Stimulated activated naive CD8-positive, alpha-beta T cell treated with anti-CD3 and anti-CD28 coated beads, Interleukin-15, amount 100 ng/mL, for 72 hours (primary cell): ENCODE results near the gene DECR2.
"Not testable (repeated sequence)": the region's sequence is repeated elsewhere in the genome, so short reads cannot be mapped to it uniquely, and the experiment has no call there.

Source experiments
- ATAC-seq: fragments of 150-1000 bp; cut with Tn5 transposase; 2 replicates; pipeline ENCODE4 v1.10.0; 2021; ENCODE audit warnings: mild to moderate bottlenecking, moderate library complexity
- DNase-seq, 2 donors: peaks; one replicate each; pipeline ENCODE4 v3.0.0; 2021 to 2022
- H3K27ac Mint-ChIP-seq, 2 donors: one replicate each; pipeline ENCODE4 v1.8.0; 2022; ENCODE audit warnings: mild to moderate bottlenecking in 2 of 2, mixed read lengths in 2 of 2, moderate library complexity in 2 of 2
- H3K27me3 Mint-ChIP-seq: one replicate; pipeline ENCODE4 v1.8.0; 2022; ENCODE audit warnings: mixed read lengths
- H3K4me1 Mint-ChIP-seq: one replicate; pipeline ENCODE4 v1.8.0; 2022; ENCODE audit warnings: mild to moderate bottlenecking, mixed read lengths
- H3K4me3 Mint-ChIP-seq, 2 donors: one replicate each; pipeline ENCODE4 v1.8.0; 2022; ENCODE audit warnings: mild to moderate bottlenecking in 2 of 2, mixed read lengths in 2 of 2, moderate library complexity in 1 of 2
- H3K9me3 Mint-ChIP-seq, 2 donors: one replicate each; pipeline ENCODE4 v1.8.0; 2022; ENCODE audit warnings: mixed read lengths in 2 of 2

The DECR2 gene

GRCh38 chr16:404971-405486, 3.3 kb downstream of the DECR2 start:
- H3K9me3 Mint-ChIP-seq, result no peaks in the 10 kb centered on the region
- H3K4me1 Mint-ChIP-seq, result peaks cover 8% of the 10 kb centered on the region
- no peaks in the 10 kb centered on the region for H3K27me3 Mint-ChIP-seq
- no peak overlapping the region for H3K27ac Mint-ChIP-seq
- ATAC-seq (no peak), DNase-seq (no peak)
- no peak overlapping the region for H3K4me3 Mint-ChIP-seq

- Mint-ChIP-seq H3K27ac (peak overlapping the region in 1 of 2 donors; percentile 67), H3K27me3 (no peaks in the 10 kb centered on the region), H3K4me3 (no peak overlapping the region), H3K4me1 (peaks cover under 1% of the 10 kb centered on the region), H3K9me3 (no peaks in the 10 kb centered on the region)
- ATAC-seq (no peak), DNase-seq (no peak)
Measured at GRCh38 chr16:405548-406506, 4.1 kb downstream of the DECR2 start.

- Mint-ChIP-seq H3K27ac (no peak overlapping the region), H3K27me3 (no peaks in the 10 kb centered on the region), H3K4me1 (no peaks in the 10 kb centered on the region), H3K4me3 (no peak overlapping the region), H3K9me3 (no peaks in the 10 kb centered on the region)
- DNase-seq (no peak), ATAC-seq (no peak)
Measured at GRCh38 chr16:407253-407652, 5.6 kb downstream of the DECR2 start.

- no peaks in the 10 kb centered on the region for H3K4me1 Mint-ChIP-seq
- no peak for DNase-seq
- no peak overlapping the region for H3K4me3 Mint-ChIP-seq
- no peaks in the 10 kb centered on the region for H3K27me3 Mint-ChIP-seq
- peak overlapping the region in 1 of 2 donors; percentile 72 for H3K27ac Mint-ChIP-seq
- no peaks in the 10 kb centered on the region for H3K9me3 Mint-ChIP-seq
- ATAC-seq, result peak; percentile 69
Measured at GRCh38 chr16:410516-411178, 9.0 kb downstream of the DECR2 start.

- H3K27ac Mint-ChIP-seq, result no peak overlapping the region
- no peak for ATAC-seq
- DNase-seq, result no peak
- H3K9me3 Mint-ChIP-seq, result no peaks in the 10 kb centered on the region
- H3K4me3 Mint-ChIP-seq, result no peak overlapping the region
- no peaks in the 10 kb centered on the region for H3K4me1 Mint-ChIP-seq
- no peaks in the 10 kb centered on the region for H3K27me3 Mint-ChIP-seq
Measured at GRCh38 chr16:411576-412265, 10.0 kb downstream of the DECR2 start.

- Mint-ChIP-seq H3K27me3 (no peaks in the 10 kb centered on the region), H3K4me3 (no peak overlapping the region), H3K27ac (no peak overlapping the region), H3K4me1 (no peaks in the 10 kb centered on the region), H3K9me3 (no peaks in the 10 kb centered on the region)
- no peak for DNase-seq
- no peak for ATAC-seq
Measured at GRCh38 chr16:414395-415169, 12.9 kb downstream of the DECR2 start.

- H3K27me3 Mint-ChIP-seq, H3K9me3 Mint-ChIP-seq, DNase-seq, H3K4me1 Mint-ChIP-seq, H3K4me3 Mint-ChIP-seq, ATAC-seq, H3K27ac Mint-ChIP-seq: not testable (repeated sequence)
Measured at GRCh38 chr16:415170-415498, 13.4 kb downstream of the DECR2 start.

- H3K27ac Mint-ChIP-seq, H3K9me3 Mint-ChIP-seq, DNase-seq, ATAC-seq, H3K4me3 Mint-ChIP-seq: not testable (repeated sequence)
- Mint-ChIP-seq H3K27me3 (peaks cover 17% of the 10 kb centered on the region), H3K4me1 (peaks cover 23% of the 10 kb centered on the region)
Measured at GRCh38 chr16:422179-422578, 20.5 kb downstream of the DECR2 start.

GRCh38 chr16:424033-424622, 22.4 kb downstream of the DECR2 start:
- ATAC-seq, result no peak
- H3K27ac Mint-ChIP-seq, result no peak overlapping the region

GRCh38 chr16:424623-425081, 23.0 kb downstream of the DECR2 start:
- H3K4me3 Mint-ChIP-seq, result peak overlapping the region; percentile 88 to 92
- ATAC-seq, result no peak

More at GRCh38 chr16:424033-424622, 22.4 kb downstream of the DECR2 start:
- Mint-ChIP-seq H3K4me1 (peaks cover 43% of the 10 kb centered on the region), H3K27me3 (peaks cover 17% of the 10 kb centered on the region), H3K4me3 (peak overlapping the region; percentile 88 to 92), H3K9me3 (no peaks in the 10 kb centered on the region)
- DNase-seq, result no peak

GRCh38 chr16:425082-425718, 23.5 kb downstream of the DECR2 start, which contains the start of gene RAB11FIP3:
RAB11FIP3 (plus strand) TSS chr16:425649; CDS start chr16:426007, 358 bp downstream.
- Mint-ChIP-seq H3K9me3 (no peaks in the 10 kb centered on the region), H3K27me3 (peaks cover 17% of the 10 kb centered on the region), H3K27ac (peak within 1 kb of the TSS; percentile 81 to 95), H3K4me1 (peaks cover 43% of the 10 kb centered on the region), H3K4me3 (peak within 1 kb of the TSS; percentile 88 to 92)
- DNase-seq (peak; percentile 88 to 89), ATAC-seq (peak; percentile 95)

More at GRCh38 chr16:424623-425081, 23.0 kb downstream of the DECR2 start:
- Mint-ChIP-seq H3K27ac (peak overlapping the region in 1 of 2 donors; percentile 95), H3K9me3 (no peaks in the 10 kb centered on the region), H3K27me3 (peaks cover 17% of the 10 kb centered on the region), H3K4me1 (peaks cover 43% of the 10 kb centered on the region)
- no peak for DNase-seq

GRCh38 chr16:425740-426114, 24.0 kb downstream of the DECR2 start:
- H3K27me3 Mint-ChIP-seq, result peaks cover 17% of the 10 kb centered on the region
- no peak for DNase-seq
- H3K4me3 Mint-ChIP-seq, result peak overlapping the region; percentile 88 to 92
- H3K9me3 Mint-ChIP-seq, result no peaks in the 10 kb centered on the region
- H3K27ac Mint-ChIP-seq, result peak overlapping the region; percentile 81 to 95
- peak; percentile 78 for ATAC-seq
- peaks cover 43% of the 10 kb centered on the region for H3K4me1 Mint-ChIP-seq

GRCh38 chr16:426115-426905, 24.6 kb downstream of the DECR2 start:
- peak overlapping the region; percentile 78 to 86 for H3K4me3 Mint-ChIP-seq
- peak in 1 of 2 donors; percentile 18 for DNase-seq
- peaks cover 43% of the 10 kb centered on the region for H3K4me1 Mint-ChIP-seq
- peak; percentile 0 for ATAC-seq
- H3K27ac Mint-ChIP-seq, result peak overlapping the region; percentile 35 to 51
- H3K27me3 Mint-ChIP-seq, result peaks cover 17% of the 10 kb centered on the region
- no peaks in the 10 kb centered on the region for H3K9me3 Mint-ChIP-seq
